B cell (primary cell): ENCODE data around the gene NTN3. TPM values are rescaled to one million over a fixed set of nuclear protein-coding genes. Genes with fewer than 3 reads are reported as not detected.

Experiments used
- ATAC-seq: fragments of 200-7000 bp; cut with Tn5 transposase; one replicate; pipeline ENCODE4 v1.10.0; 2021; ENCODE audit warnings: low read depth, mild to moderate bottlenecking, moderate number of reproducible peaks, moderate library complexity
- CTCF ChIA-PET: fragments of 350-600 bp; sonication (Branson Sonifier 250); formaldehyde crosslinking; loops from one replicate; lab custom pipeline; 2021; ENCODE audit warnings: antibody characterized with exemption, inconsistent platforms; lab: Charles Lee
- POLR2A ChIA-PET: fragments of 350-600 bp; sonication (Branson Sonifier 250); formaldehyde crosslinking; loops from one replicate; lab custom pipeline; 2021; ENCODE audit warnings: antibody characterized with exemption; lab: Charles Lee
- DNase-seq: peaks from one replicate; pipeline ENCODE4 v3.0.0; 2013
- H2AFZ ChIP-seq: 2 replicates; pipeline ENCODE4 v1.6.1; 2012; ENCODE audit warnings: mild to moderate bottlenecking, low read depth, low read length; ENCODE audit not compliant: insufficient read depth, poor library complexity, severe bottlenecking
- H3K27ac ChIP-seq, 2 donors: 1 replicate in 1 of 2; 2 replicates in 1 of 2; pipeline ENCODE4 v1.5.1; 2012 to 2013; ENCODE audit warnings: low read length in 2 of 2, mild to moderate bottlenecking in 2 of 2, moderate library complexity in 1 of 2
- H3K27me3 ChIP-seq, 4 experiments: fragments of 200-600 bp in 1 of 4; sonication (generic) in 1 of 4; replicated peaks in 1 of 4; 1 replicate in 2 of 4; 2 replicates in 2 of 4; pipeline versions ENCODE4 v1.6.1 to v1.7.0; 2013 to 2016; ENCODE audit warnings: low read length in 3 of 4, mild to moderate bottlenecking in 2 of 4, mixed read lengths in 1 of 4, moderate library complexity in 1 of 4; ENCODE audit not compliant: insufficient read depth in 4 of 4, control insufficient read depth in 3 of 4; ENCODE audit errors: control extremely low read depth in 1 of 4
- H3K36me3 ChIP-seq, 2 experiments: replicated peaks in 1 of 2; 1 replicate in 1 of 2; 2 replicates in 1 of 2; pipeline versions ENCODE4 v1.6.1 to v1.7.1; 2013; ENCODE audit warnings: low read length in 1 of 2; ENCODE audit not compliant: insufficient read depth in 2 of 2, control insufficient read depth in 1 of 2; ENCODE audit errors: control extremely low read depth in 1 of 2, extremely low read depth in 1 of 2
- H3K4me1 ChIP-seq, 2 donors: fragments of 200-600 bp in 1 of 2; sonication (generic) in 1 of 2; 1 replicate in 1 of 2; 2 replicates in 1 of 2; pipeline versions ENCODE4 v1.5.1 to v1.6.1; 2013 to 2017; ENCODE audit warnings: low read length in 2 of 2; ENCODE audit not compliant: control insufficient read depth in 2 of 2, insufficient read depth in 2 of 2
- H3K4me2 ChIP-seq: replicated peaks from 2 replicates; pipeline ENCODE3; 2012; ENCODE audit warnings: mild to moderate bottlenecking, low read depth, low read length; ENCODE audit not compliant: poor library complexity, severe bottlenecking
- H3K4me3 ChIP-seq, 5 experiments: fragments of 200-600 bp in 1 of 5; sonication (generic) in 1 of 5; 1 replicate in 3 of 5; 2 replicates in 2 of 5; pipeline versions ENCODE4 v1.5.1 to v1.7.0; 2011 to 2016; ENCODE audit warnings: low read length in 4 of 5, mild to moderate bottlenecking in 4 of 5, low read depth in 2 of 5, control low read depth in 1 of 5, moderate library complexity in 1 of 5; ENCODE audit not compliant: insufficient read depth in 1 of 5; ENCODE audit errors: control extremely low read depth in 1 of 5, extremely low read depth in 1 of 5
- H3K79me2 ChIP-seq: fragments of 200-600 bp; sonication (generic); one replicate; pipeline ENCODE4 v1.6.0; 2016; ENCODE audit warnings: low read length; ENCODE audit not compliant: control insufficient read depth, insufficient read depth
- H3K9ac ChIP-seq: fragments of 200-600 bp; sonication (generic); 2 replicates; pipeline ENCODE4 v1.6.1; 2017; ENCODE audit warnings: mild to moderate bottlenecking, low read length, moderate library complexity
- H3K9me3 ChIP-seq, 3 donors: one replicate each; pipeline versions ENCODE4 v1.6.1 to v1.7.1; 2013; ENCODE audit warnings: low read length in 2 of 3; ENCODE audit not compliant: control insufficient read depth in 2 of 3, insufficient read depth in 1 of 3; ENCODE audit errors: control extremely low read depth in 1 of 3
- H4K20me1 ChIP-seq: 2 replicates; pipeline ENCODE4 v1.6.0; 2012; ENCODE audit warnings: mild to moderate bottlenecking, low read length; ENCODE audit not compliant: insufficient read depth, control insufficient read depth, poor library complexity, severe bottlenecking
- H3K27ac Mint-ChIP-seq: one replicate; pipeline ENCODE4 v1.8.0; 2021; ENCODE audit warnings: mixed read lengths
- H3K27me3 Mint-ChIP-seq: one replicate; pipeline ENCODE4 v1.8.0; 2021; ENCODE audit warnings: mixed read lengths
- H3K4me1 Mint-ChIP-seq: one replicate; pipeline ENCODE4 v1.8.0; 2021; ENCODE audit warnings: mixed read lengths
- H3K4me3 Mint-ChIP-seq: one replicate; pipeline ENCODE4 v1.8.0; 2021; ENCODE audit warnings: mixed read lengths
- H3K9me3 Mint-ChIP-seq: one replicate; pipeline ENCODE4 v1.8.0; 2022; ENCODE audit warnings: mixed read lengths; ENCODE audit not compliant: insufficient read depth
- EZH2 ChIP-seq: IDR thresholded peaks from 2 replicates; pipeline ENCODE4 v1.6.1; 2012; ENCODE audit warnings: borderline replicate concordance, low read depth, mild to moderate bottlenecking, moderate library complexity, low read length; ENCODE audit not compliant: insufficient read depth, poor library complexity, severe bottlenecking
- WGBS: methylation state at CpG from one replicate; pipeline ENCODE4 v1.1.5; 2013; ENCODE audit warnings: missing lambda C conversion rate; ENCODE audit not compliant: insufficient coverage; 5-methylcytosine and 5-hydroxymethylcytosine counted together
- intact Hi-C: fragments of 100-400 bp; cut with micrococcal nuclease; formaldehyde crosslinking; loops from one replicate; pipeline ENCODE4 v1.10.0; 2022
- polyA plus RNA-seq: library from polyadenylated mRNA; depleted of rRNA; stranded (reverse); fragments of >200 nt; gene quantifications from 2 replicates; pipeline ENCODE4 v1.2.3, GENCODE V29; 2012
- small RNA-seq: library from RNA; depleted of rRNA; stranded (forward); fragments of <200 nt; gene quantifications from one replicate; pipeline ENCODE3, GENCODE V24; 2012; ENCODE audit warnings: low replicate concordance, low read depth; ENCODE audit not compliant: insufficient read length
- total RNA-seq, 2 donors: library from RNA; stranded (reverse); fragments of 120-200 nt in 1 of 2; gene quantifications; 1 replicate in 1 of 2; 2 replicates in 1 of 2; pipeline versions ENCODE4 v1.2.3 to v1.2.4, GENCODE V29; 2013 to 2022
- TF ChIP-seq, protein P1 (sequence below): fragments of 200-600 bp; IDR thresholded peaks from one replicate; pipeline ENCODE4 v1.8.0; 2022; ENCODE audit warnings: antibody characterized with exemption, mild to moderate bottlenecking

The NTN3 gene
- total and polyA plus RNA-seq, 2 donors (not counting 1 experiment from before 2014, with no cell fraction given): not detected

DNA sequence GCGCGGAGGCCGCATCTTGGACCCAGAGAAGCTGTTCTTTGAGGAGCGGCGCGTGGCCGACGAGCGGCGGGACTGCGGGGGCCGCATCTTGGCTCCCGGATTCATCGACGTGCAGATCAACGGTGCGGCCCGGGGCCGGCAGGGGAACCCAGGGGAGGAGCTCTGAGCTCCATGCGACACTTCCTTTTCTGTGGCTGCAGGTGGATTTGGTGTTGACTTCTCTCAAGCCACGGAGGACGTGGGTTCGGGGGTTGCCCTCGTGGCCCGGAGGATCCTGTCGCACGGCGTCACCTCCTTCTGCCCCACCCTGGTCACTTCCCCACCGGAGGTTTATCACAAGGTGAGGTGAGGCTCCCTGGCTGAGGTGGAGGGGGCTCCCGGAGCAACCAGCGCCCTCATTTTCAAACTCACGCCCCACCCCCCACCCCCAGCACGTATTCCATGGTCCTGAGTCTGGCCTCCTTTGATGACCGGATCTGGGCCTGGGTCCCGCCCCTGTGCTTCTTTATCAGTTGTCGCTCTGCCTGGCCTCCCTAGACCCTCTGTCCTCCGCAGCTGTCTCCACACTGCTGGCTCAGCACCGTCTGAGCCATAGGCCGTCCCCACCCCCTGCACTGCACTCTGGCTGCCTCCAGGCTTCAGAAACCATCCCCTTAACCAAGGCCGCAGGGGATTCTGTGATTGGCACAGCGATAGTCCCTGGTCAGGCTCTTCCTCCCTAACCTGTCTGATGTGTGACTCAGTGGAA lies 49.9 kb downstream of the NTN3 start:
- peak overlapping the region; percentile 2 to 69 (median 60) for H3K4me3 ChIP-seq
- H3K4me1 ChIP-seq: peaks cover 44 to 50% of the 10 kb centered on the region in 2 donors
- H3K27me3 Mint-ChIP-seq: no peaks in the 10 kb centered on the region
- POLR2A ChIA-PET: interaction anchor here (0.7 to 3.0 kb wide), 9 partner anchors 9 to 1059 kb away, joined by 3 to 66 read pairs (median 5); partner anchors contain the start of genes CEMP1, PDPK1 and TBC1D24
- peaks cover 0 to 52% of the 10 kb centered on the region in 2 experiments for H3K36me3 ChIP-seq
- H3K9me3 ChIP-seq: peaks cover 0 to 3% (median 0%) of the 10 kb centered on the region in 3 donors
- H4K20me1 ChIP-seq: peaks cover 43% of the 10 kb centered on the region
- peak overlapping the region; percentile 75 for H3K4me2 ChIP-seq
- peak overlapping the region; percentile 93 for H3K4me3 Mint-ChIP-seq
- peak overlapping the region; percentile 65 for H3K9ac ChIP-seq
- ATAC-seq: peak; percentile 78
- WGBS: 26% methylated on average over 30 of the region's 41 CpGs
- intact Hi-C loops: loop anchor here (1.0 kb wide), 2 partner anchors 11 to 14 kb away; no protein-coding TSS in a partner anchor
- H3K27ac ChIP-seq: peak overlapping the region; percentile 93
- CTCF ChIA-PET: interaction anchor here (1.1 to 1.9 kb wide), 6 partner anchors 11 to 269 kb away, joined by 3 to 12 read pairs (median 8); partner anchors contain the start of genes CEMP1 and ECI1
- H3K9me3 Mint-ChIP-seq: no peaks in the 10 kb centered on the region
- H3K79me2 ChIP-seq: peaks cover 78% of the 10 kb centered on the region
- H2AFZ ChIP-seq: no peak overlapping the region
- H3K4me1 Mint-ChIP-seq: peaks cover 57% of the 10 kb centered on the region
- no peaks in the 10 kb centered on the region for H3K27me3 ChIP-seq
- DNase-seq: peak; percentile 94
- TF ChIP-seq EZH2: no peak
- TF ChIP-seq, protein P1, sequence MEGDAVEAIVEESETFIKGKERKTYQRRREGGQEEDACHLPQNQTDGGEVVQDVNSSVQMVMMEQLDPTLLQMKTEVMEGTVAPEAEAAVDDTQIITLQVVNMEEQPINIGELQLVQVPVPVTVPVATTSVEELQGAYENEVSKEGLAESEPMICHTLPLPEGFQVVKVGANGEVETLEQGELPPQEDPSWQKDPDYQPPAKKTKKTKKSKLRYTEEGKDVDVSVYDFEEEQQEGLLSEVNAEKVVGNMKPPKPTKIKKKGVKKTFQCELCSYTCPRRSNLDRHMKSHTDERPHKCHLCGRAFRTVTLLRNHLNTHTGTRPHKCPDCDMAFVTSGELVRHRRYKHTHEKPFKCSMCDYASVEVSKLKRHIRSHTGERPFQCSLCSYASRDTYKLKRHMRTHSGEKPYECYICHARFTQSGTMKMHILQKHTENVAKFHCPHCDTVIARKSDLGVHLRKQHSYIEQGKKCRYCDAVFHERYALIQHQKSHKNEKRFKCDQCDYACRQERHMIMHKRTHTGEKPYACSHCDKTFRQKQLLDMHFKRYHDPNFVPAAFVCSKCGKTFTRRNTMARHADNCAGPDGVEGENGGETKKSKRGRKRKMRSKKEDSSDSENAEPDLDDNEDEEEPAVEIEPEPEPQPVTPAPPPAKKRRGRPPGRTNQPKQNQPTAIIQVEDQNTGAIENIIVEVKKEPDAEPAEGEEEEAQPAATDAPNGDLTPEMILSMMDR: no peak
- peak overlapping the region; percentile 98 for H3K27ac Mint-ChIP-seq

Small RNA genes within 50 kb of the gene (small RNA-seq; reads per million reads assigned to genes)
- gene AC093525.1 (not detected), gene MIR6768 (not detected)

Other genes with a start within 250 kb of the NTN3 start
- 41.8 and 43.0 TPM in 2 replicates for gene E4F1, start 247.7 kb upstream of the NTN3 start, total RNA-seq
- gene E4F1, start 247.7 kb upstream of the NTN3 start, polyA plus RNA-seq: 70.9 and 76.2 TPM in 2 replicates
- 1.1 and 1.6 TPM in 2 replicates for gene DNASE1L2, start 234.9 kb upstream of the NTN3 start, total RNA-seq
- gene DNASE1L2, start 234.9 kb upstream of the NTN3 start, polyA plus RNA-seq: 1.6 TPM in 2 replicates
- 38.4 and 46.4 TPM in 2 replicates for gene ECI1, start 219.7 kb upstream of the NTN3 start, total RNA-seq
- gene ECI1, start 219.7 kb upstream of the NTN3 start, polyA plus RNA-seq: 26.2 and 34.3 TPM in 2 replicates
- 209 and 210 TPM in 2 replicates for gene RNPS1, start 203.2 kb upstream of the NTN3 start, total RNA-seq
- gene RNPS1, start 203.2 kb upstream of the NTN3 start, polyA plus RNA-seq: 230 and 265 TPM in 2 replicates
- gene ABCA3, start 130.6 kb upstream of the NTN3 start, total RNA-seq: 5.1 and 5.4 TPM in 2 replicates
- 2.4 and 3.1 TPM in 2 replicates for gene ABCA3, start 130.6 kb upstream of the NTN3 start, polyA plus RNA-seq
- 4.1 and 5.3 TPM in 2 replicates for gene CCNF, start 41.9 kb upstream of the NTN3 start, total RNA-seq
- gene CCNF, start 41.9 kb upstream of the NTN3 start, polyA plus RNA-seq: 3.2 and 4.7 TPM in 2 replicates
- gene TEDC2, start 11.2 kb upstream of the NTN3 start, total RNA-seq: 1.5 and 2.9 TPM in 2 replicates
- 1.1 and 1.2 TPM in 2 replicates for gene TEDC2, start 11.2 kb upstream of the NTN3 start, polyA plus RNA-seq
- gene TBC1D24, start 3.8 kb downstream of the NTN3 start, total RNA-seq: 8.7 and 9.4 TPM in 2 replicates
- 6.9 and 7.1 TPM in 2 replicates for gene TBC1D24, start 3.8 kb downstream of the NTN3 start, polyA plus RNA-seq
- gene ATP6V0C, start 42.7 kb downstream of the NTN3 start, total RNA-seq: 106 and 118 TPM in 2 replicates
- 176 and 395 TPM in 2 replicates for gene ATP6V0C, start 42.7 kb downstream of the NTN3 start, polyA plus RNA-seq
- gene AMDHD2, start 49.1 kb downstream of the NTN3 start, total RNA-seq: 209 and 226 TPM in 2 replicates
- 133 and 140 TPM in 2 replicates for gene AMDHD2, start 49.1 kb downstream of the NTN3 start, polyA plus RNA-seq
- gene CEMP1, start 60.1 kb downstream of the NTN3 start, total RNA-seq: 1.2 and 2.3 TPM in 2 replicates
- 0.66 and 0.91 TPM in 2 replicates for gene CEMP1, start 60.1 kb downstream of the NTN3 start, polyA plus RNA-seq
- 84.1 and 86.0 TPM in 2 replicates for gene PDPK1, start 66.7 kb downstream of the NTN3 start, total RNA-seq
- gene PDPK1, start 66.7 kb downstream of the NTN3 start, polyA plus RNA-seq: 32.5 and 33.3 TPM in 2 replicates
- gene KCTD5, start 211.2 kb downstream of the NTN3 start, total RNA-seq: 35.1 and 37.3 TPM in 2 replicates
- gene KCTD5, start 211.2 kb downstream of the NTN3 start, polyA plus RNA-seq: 15.2 and 17.2 TPM in 2 replicates
- gene PRSS27, start 248.9 kb downstream of the NTN3 start, total RNA-seq: 2.4 TPM in 2 replicates
- gene PRSS27, start 248.9 kb downstream of the NTN3 start, polyA plus RNA-seq: 2.1 and 3.6 TPM in 2 replicates